ENCODE data around the gene CRY1.

CRY1 gene

DNA sequence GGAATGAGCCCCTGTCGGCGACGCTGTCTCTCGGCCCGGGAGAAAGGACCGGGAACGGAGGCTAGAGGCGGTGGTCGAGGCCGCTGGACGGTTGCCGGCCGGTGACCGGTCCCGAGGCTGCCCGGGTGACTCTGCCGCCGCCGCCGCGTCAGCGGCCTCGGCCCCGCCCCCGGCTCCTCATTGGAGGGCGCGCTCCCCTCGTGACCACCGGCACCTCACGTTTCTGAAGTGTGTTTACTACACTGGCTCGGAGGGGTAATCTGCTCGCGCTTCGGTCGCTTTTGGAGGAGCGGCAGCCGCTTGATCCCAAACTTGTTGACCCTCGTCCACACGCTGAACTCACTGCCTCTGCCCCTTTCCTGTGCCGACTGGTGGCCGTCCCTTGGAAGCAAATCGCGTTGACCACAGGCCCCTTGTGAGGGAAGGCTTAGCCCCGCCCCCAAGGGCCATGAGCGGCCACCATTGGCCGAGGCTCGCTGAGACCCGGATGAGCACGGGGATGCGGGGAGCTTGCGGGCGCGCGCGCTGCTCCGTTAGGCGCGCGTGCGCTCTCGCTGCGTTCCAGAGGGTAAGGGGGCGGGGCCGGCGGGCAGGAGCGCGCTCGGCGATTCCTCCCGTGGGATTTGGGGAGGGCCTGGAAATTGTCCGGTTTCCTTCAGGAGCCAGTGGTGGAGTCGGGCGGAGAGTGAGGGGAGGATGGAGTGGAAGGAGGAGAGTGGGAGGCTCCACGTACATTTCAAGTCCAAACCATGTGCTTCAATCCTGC lies at the start of gene CRY1:
CRY1 (minus strand) TSS at position 133 of the 766 bp plus-strand sequence. CDS start 588 bp downstream, outside the sequence.
- peak; percentile 85 to 90 for DNase-seq (ENCODE audit: low read depth in 2 of 2)

DNA sequence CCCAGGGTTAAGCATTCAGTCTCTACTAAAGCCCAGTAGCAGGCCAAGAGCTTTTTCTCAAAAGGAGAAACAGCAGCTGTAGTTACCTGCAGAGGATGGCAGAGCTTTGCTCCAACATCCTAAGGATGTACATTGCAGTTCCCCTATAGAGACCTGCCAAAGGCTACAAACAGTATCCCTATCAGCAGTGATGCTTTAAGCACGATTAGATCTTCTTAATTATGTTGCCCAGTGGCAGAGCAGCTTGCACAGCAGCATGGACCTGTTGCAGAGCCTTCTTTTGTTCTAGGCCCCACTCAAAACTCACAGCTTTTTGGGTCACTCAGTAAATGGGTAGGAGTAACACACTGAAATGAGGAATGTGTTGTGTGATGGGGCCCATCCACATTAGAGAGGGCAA lies 46.4 kb upstream of the CRY1 start:
- no peak for DNase-seq (ENCODE audit: low read depth in 2 of 2)

DNA sequence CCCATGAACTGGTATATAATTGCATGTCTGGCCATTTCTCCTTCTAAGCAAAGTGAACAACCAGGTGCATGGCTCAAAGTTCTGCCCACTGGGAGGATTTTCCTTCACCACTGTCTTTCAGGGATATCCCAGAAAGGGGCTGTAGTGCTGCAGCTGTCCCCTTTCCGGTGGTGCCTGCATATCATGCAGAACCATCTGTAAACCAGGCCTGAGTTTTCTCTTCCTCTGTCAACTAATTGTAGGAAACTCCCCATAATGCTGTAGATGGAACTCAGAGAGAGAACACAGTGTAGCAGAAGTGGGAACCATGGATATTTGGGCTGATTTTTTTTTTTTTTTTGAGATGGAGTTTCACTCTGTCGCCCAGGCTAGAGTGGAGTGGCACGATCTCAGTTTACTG lies 45.6 kb upstream of the CRY1 start:
- DNase-seq (ENCODE audit: low read depth in 2 of 2), result no peak

DNA sequence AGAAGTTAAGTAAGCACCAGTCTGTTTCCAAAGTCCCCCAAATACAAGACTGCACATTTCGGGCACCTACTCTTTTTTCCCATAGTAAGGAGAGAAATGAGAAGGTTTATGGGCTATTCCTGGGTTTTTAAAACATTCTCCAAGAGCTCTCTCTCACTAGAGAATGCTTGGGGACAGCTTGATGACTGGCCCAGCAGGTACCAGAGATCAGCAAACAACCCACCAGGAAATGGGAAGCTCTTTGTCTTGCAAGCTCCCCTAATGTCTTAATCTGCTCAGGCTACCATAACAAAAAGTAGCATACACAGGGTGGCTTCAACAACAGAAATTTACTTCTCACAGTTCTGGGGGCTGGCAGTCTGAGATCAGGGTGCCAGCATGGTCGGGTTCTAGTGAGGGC lies 41.8 kb upstream of the CRY1 start:
- no peak for DNase-seq (ENCODE audit: low read depth in 2 of 2)

DNA sequence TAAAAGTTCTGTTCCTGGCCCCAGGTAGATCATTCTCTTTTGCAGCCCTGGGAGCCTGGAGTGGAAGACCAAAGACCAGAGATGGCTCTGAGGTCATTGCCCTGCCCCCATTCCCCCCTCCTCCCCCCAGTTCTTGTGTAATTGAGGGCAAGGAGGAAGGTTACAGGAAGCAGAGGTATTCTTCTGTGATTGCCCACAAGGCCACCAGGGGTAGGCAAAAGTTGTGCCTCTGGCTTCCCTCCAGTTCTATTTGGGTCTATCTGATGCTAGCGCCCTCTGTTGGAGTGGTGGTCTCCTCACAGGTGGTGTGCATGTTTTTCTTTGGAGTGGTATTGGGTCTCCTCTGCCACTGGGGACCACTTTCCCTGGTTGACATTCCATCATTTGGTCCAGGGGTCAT lies 41.2 kb upstream of the CRY1 start:
- no peak for DNase-seq (ENCODE audit: low read depth in 2 of 2)

DNA sequence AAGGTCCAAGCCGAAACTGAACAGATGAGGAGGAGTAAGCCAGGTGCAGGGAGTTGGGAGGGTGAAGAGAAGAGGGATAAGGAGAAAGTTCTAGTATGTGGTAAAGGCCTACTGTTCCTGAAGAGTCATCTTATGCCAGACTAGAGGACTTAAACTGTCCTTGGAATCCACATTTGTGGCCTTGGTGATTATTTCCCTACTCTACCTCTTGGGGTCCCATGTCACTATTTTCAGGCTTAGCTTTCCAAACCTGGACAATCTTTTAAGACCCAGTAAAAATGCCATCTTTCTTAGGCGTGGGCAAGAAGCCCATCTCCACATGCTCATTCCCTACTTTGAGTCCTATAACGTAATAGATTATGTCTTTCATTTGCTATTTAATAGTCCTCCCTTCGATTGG lies 40.1 kb upstream of the CRY1 start:
- no peak for DNase-seq (ENCODE audit: low read depth in 2 of 2)

DNA sequence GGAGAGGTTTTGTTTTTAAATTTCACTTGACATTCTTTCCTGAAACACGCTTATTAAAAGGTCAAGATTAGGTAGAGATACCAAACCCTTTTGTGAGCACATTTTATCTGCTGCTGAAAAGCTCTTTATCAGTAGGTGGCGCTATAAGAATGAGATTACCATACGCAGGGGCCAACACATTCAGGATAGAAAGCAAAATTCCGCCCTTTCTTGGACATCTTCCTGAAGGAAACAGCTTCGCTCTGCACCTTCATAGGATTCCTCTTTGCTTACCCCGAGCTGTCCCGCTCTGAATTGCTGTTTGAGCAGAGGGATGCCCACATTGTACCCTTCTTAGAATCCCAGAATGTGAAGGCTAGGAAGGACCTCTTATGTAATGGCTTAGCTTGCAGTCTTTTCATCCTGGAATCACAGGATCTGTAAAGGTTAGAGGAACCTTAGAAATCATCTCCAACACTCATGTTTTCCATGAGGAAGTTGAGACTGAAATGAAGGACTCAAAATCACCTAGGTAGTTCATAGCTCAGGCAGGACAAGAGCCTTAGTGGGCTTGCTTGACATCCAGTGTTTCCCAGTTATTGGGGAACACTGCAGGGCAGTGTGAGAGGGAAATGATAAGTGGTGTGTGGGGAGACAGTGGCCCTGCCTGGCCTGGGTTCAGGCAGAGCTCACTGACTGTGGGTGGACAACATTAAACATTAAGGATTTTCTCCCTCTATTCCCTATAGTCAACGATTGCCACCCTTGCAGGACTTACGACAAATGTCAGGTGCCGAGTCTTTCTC lies 38.7 kb upstream of the CRY1 start:
- DNase-seq (ENCODE audit: low read depth in 2 of 2), result no peak

DNA sequence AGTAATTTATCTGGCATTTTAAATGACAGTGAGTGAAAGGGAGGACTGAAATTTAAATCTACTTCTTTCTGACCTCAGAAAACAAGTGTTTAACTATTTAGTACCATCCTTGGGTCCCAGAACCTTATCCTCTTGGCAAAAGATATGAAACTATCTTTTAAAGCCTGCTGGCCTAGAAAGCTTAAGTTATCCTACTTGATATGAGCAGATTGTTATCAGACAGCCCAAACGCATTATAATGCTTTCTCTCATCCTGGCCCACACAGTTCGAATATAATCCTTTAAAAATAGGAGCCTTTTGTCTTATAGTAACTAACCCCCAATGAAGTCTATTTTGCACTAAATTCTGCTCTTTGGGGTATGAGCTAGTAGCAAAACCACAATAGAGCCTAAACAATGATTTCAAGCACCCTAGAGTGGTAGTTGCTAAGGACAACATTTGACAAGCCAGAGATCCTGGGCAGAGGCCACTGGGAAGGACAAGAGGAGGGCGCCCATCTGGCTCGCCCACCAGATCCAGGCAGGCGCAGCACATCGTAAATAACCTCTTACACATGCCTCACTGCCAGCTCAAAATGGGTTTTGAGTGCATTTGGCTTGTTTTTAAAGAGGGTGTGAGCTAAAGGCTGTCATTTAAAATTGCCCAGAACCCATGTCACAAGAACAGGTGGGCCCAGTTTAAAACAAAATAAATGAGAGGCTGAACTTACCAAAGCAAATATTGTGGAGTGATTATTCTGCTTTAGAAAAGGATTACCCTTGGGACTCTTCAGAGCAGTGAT lies 37.7 kb upstream of the CRY1 start:
- DNase-seq (ENCODE audit: low read depth in 2 of 2), result no peak

DNA sequence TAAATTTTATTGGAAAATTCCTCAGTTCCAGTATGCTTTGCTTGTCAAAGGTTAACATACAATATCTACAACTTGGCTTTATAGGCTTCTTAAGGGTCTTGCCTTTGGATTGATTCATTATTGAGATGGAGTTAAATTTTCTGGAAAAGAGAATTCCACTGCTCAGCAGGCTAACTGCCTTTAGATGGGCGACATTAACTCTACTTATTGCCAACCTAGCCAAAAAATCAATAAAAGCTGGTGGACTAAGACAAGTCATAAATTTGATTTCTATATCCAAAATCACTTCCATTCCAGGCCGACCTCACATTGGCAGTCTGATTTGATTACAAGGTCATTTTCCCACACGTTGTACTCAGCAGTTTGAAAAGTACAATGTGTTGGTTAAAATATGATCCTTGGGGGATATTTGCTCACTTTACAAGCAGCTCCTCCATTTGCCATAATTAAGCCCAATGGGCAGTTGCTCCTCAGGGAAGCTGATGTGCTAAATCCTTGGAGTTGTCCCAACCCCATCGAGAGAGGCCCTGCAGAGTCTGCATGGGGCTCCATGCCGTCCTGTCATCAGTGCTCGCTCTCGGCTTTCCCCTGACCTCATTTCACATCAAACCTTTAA lies 36.1 kb upstream of the CRY1 start:
- DNase-seq (ENCODE audit: low read depth in 2 of 2), result no peak

DNA sequence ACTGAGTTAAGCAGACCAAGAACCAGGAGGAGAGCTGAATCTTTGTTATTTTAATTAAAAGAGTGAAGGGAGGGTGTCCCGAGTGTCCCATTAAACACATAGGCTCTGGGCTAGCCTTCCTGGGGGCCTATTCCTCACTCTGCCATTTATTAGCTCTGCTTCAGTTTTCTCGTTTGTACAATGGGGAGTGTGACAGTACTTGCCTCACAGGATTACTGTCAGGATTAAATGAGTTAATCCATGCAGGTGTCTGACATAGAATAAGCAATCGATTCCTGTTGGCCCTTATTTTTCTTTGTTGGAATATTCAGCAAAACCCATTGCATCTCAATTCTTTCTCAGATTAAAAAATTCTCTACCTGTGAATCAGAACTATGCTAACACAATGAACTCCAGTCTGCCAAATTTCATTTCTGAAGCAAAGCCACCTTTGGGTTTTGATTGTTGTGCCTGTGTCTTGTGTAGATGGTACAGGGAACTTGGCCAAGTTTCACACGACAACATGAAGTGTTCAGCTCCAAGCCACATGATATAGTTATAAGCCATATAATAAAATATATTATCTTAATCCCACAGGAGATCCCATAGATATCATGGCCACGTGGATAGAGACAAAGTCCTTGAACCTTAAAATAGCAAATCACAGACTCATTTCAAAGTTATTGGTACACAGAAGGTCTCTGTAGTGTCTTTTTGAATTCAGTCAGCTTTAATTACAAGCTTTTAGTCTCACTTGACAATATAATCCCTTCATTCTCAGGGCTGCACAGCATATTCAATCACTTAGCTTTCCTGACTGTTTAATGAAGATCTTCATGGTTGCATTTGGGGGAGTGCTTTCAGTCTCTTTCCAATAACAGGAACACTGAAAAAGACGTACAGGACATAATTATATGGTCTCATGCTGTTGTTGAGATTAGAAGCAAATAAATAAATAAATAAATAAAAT lies 34.4 kb upstream of the CRY1 start:
- no peak for DNase-seq (ENCODE audit: low read depth in 2 of 2)

DNA sequence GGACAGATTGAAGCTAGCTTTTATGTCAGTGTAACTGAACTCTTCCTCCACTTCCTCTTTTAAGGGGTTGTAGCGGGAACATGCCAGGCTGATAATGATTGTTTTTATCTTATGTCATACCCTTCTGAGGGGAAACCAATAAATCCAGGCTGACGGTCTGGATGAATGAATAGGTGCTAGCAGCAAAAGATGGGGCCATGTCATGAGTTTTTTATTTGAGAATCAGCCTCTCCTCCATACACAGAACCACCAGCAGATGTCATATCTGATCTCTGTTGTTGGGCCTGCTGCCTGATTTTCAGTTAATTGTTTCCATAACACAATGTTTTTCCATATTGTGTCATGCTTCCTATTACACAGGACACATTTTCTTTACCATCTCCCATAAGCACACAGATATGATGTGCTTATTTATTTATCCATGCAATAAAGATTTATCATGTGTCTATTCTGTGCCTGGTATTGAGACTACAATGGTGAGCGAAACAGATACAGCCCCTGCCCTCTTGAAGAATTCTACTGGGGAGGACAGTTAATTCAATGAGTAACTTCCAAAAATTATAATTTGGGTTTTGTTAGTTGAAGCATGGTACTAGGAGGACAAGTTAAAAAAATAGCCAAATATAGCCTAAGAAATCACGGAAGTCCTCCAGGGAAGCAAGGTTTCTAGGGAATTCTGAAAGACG lies 33.6 kb upstream of the CRY1 start:
- DNase-seq (ENCODE audit: low read depth in 2 of 2), result no peak

DNA sequence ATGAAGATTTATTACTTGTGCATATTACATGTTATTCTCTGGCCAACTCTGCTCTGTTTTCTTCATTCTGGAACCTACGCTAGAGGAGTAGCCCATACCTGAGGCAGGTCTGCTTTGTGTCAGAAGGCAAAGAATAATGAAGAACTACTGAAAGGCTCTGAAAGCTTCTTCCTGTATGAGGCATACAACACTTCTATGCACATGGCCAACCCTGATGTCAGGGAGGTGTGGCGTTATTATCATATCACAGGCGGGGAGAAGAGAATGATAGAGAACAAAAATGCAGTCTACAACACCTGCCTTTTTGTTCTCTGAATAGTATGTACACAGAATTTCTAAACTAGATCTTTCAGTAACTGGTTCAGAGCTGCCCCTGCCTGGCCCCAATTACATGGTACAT lies 32.5 kb upstream of the CRY1 start:
- no peak for DNase-seq (ENCODE audit: low read depth in 2 of 2)

DNA sequence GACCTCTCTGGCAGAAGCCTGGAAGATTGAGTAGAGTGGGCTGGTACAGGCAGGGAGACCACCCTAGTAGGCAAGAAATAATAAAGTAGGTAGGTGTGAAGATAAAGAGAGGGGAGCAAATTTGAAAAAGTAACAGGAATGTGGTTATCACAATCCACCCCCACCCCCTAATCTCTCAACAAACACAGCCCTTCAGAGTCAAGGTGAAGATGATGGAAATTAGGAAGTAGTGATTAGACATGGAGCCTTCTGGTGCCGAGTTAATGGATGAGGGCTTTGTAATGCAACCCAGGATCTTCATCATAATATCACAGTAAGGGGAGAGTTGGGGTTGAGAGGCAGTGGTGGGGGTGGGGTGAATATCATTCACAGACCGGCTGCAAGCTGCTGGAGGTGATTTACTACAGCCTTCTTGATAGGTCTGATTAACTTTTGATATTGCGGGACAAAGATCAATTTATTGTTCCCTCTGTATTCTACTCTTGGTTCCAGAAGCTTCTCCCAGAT lies 29.2 kb upstream of the CRY1 start:
- no peak for DNase-seq (ENCODE audit: low read depth in 2 of 2)

DNA sequence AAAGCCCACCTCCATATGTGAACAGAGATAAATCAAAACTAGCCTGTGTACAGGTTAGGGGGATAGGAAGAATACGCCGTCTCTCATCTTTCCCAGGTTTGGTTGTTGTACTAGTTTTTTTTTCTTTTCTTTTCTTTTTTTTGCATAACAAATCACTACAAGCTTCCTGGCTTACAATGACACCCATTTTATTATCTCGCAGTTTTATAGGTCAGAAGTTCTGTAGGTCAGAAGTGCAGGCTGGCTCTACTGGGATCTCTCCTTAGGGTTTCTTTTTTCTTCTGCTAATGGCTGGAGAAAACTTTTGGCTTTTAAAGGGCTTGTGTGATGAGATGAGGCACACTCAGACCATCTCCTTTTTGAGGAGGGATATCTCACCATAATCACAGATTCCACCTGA lies 25.7 kb upstream of the CRY1 start:
- no peak for DNase-seq (ENCODE audit: low read depth in 2 of 2)

DNA sequence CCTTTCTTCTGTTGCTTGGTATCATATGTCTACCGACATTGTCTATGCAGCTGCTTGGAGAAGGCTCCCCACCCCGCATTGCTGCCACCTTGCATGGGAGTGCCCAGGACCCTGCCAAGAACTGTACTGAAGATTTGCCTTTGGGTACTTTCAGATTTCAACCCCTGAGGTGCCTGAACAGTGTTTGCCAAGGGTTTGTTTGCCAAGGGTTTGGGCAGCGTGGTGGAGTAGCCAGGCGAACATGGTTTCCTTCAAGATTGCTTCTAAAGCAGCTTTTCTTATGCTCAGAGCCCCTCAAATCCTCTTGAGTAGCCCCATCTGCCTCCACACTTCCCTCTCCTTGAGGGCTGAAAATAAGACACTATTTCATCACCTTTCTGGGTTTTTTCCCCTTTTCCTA lies 25.3 kb upstream of the CRY1 start:
- DNase-seq (ENCODE audit: low read depth in 2 of 2), result no peak

DNA sequence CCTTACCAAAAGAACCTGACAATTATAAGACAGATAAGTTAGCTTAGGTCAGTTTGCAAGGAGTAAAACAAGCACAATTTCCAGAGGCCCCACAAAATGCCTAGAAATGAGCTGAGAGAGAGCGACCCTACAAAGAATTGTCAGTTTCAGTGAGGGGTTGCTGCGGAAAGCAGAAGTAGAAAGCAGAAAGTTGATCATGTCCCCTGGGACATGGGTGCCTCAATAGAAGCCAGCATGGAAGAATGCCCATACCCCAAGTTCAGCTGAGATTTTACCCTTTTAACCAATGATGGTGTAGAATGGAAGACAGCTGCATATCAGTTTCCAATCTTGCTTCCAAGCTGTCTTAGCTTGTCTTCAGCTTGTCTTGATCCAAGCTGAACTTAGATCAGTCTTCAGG lies 21.8 kb upstream of the CRY1 start:
- DNase-seq (ENCODE audit: low read depth in 2 of 2), result no peak

DNA sequence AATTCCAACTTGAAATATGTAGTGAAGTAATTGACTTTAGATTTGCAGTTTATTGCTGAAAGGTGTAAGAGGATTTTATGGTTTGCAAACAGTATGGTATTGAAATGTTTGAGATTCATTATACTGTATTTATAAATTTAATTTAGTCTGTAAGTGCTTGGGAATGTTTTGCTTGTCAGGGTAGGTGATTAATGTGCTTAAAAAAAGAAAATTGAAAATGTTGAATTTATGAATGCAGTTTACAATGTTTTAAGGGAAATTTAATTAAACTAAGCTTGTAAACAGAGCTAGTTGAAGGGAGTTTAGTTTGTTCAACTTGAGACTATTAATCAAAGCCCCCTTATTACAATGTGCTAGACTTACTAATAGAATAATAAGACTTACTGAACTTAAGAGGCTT lies 18.0 kb upstream of the CRY1 start:
- no peak for DNase-seq (ENCODE audit: low read depth in 2 of 2)

DNA sequence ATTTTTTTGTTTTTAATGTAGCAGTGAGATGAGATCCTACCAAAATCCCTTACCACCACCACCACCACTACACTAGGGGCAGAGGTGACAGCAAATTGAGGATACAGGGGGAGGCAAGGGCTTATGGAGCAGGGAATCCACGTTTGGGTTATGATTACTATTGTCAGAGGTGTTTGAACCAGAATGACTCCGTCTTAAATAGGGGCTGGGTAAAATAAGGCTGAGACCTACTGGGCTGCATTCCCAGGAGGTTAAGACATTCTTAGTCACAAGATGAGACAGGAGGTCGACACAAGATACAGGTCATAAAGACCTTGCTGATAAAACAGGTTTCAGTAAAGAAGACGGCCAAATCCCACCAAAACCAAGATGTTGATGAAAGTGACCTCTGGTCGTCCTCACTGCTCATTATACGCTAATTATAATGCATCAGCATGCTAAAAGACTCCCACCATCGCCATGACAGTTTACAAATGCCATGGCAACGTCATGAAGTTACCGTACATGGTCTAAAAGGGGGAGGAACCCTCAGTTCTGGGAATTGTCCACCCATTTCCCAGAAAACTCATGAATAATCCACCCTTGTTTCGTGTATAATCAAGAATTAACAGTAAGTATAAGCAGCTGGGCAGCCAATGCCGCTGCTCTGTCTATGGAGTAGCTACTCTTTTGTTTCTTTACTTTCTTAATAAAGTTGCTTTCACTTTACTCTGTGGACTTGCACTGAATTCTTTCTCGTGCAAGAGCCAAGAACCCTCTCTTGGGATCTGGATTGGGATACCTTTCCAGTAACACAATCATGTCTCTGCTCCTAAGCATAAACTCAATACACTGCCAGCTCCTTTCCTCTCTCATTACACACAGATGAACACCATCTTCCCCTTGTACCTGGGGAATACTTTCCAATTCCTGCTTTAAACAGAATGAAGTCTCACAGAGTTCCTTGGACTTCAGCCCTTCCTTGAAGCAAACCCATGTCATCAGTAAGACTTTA lies 16.7 kb upstream of the CRY1 start:
- no peak for DNase-seq (ENCODE audit: low read depth in 2 of 2)

DNA sequence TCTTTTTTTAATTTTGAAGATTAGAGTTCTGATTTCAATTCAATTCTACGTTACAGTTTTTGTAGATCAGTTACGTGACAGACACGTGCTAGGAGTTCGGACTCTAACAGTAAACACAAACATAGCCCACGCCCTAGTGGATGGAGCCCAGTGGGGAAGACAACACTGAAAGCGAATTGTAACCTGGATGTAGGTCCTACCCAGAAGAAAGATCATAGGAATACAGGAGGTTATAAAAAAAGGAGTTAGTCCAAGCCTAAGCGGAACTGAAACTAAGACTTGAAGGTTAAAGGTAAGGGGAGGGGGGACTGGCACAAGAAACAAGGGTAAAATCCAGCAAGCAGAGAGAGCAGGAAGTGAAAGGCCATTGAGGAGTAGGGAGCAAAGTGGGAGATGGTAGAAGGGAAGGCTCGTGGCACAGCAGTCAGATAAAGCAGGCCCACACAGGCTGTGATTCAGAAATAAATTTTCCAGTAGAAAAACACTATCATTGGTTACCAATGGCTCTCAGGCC lies 15.7 kb upstream of the CRY1 start:
- no peak for DNase-seq (ENCODE audit: low read depth in 2 of 2)

All from activated CD8-positive, alpha-beta memory T cell treated with anti-CD3 and anti-CD28 coated beads for 4 hours (primary cell).